ENCODE results near the gene CSNK1D. TPM values are rescaled to one million over a fixed set of nuclear protein-coding genes. Genes with fewer than 3 reads are reported as not detected.

Gene CSNK1D
- polyA plus RNA-seq, 4 donors: 111 to 148 (median 137) TPM

Other genes starting within 250 kb of the CSNK1D start
- gene RAC3, start 242.0 kb downstream of the CSNK1D start, polyA plus RNA-seq: 10 to 100 TPM in 1 of 4 donors, 1 to 10 TPM in 2, under 1 TPM in 1; 0.81 to 11.2 (median 4.4) TPM
- 100 to 1,000 TPM in 3 of 4 donors, 10 to 100 TPM in 1; 41.1 to 147 (median 112) TPM for gene DCXR, start 236.0 kb downstream of the CSNK1D start, polyA plus RNA-seq
- 10 to 100 TPM; 35.4 to 43.8 (median 39.2) TPM for gene RFNG, start 221.9 kb downstream of the CSNK1D start, polyA plus RNA-seq
- gene GPS1, start 221.8 kb downstream of the CSNK1D start, polyA plus RNA-seq: 100 to 1,000 TPM in 2 of 4 donors, 10 to 100 TPM in 2; 80.4 to 161 (median 120) TPM
- gene DUS1L, start 207.9 kb downstream of the CSNK1D start, polyA plus RNA-seq: 100 to 1,000 TPM in 3 of 4 donors, 10 to 100 TPM in 1; 86.6 to 170 (median 127) TPM
- 100 to 1,000 TPM in 1 of 4 donors, 10 to 100 TPM in 3; 13.2 to 103 (median 21.7) TPM for gene FASN, start 175.5 kb downstream of the CSNK1D start, polyA plus RNA-seq
- 10 to 100 TPM; 36.7 to 97.3 (median 44.6) TPM for gene CCDC57, start 60.9 kb downstream of the CSNK1D start, polyA plus RNA-seq
- gene SLC16A3, start 44.7 kb downstream of the CSNK1D start, polyA plus RNA-seq: 10 to 100 TPM in 2 of 4 donors, 1 to 10 TPM in 2; 5.4 to 33.2 (median 14.5) TPM
- 10 to 100 TPM in 1 of 4 donors, 1 to 10 TPM in 3; 3.4 to 10.8 (median 7.7) TPM for gene CD7, start 43.9 kb upstream of the CSNK1D start, polyA plus RNA-seq
- 10 to 100 TPM; 13.6 to 81.9 (median 26.1) TPM for gene SECTM1, start 60.1 kb upstream of the CSNK1D start, polyA plus RNA-seq
- gene TEX19, start 85.5 kb upstream of the CSNK1D start, polyA plus RNA-seq: under 1 TPM in 1 of 4 donors, not detected in 3; 0.07 TPM
- under 1 TPM in 1 of 4 donors, not detected in 3; 0.06 TPM for gene UTS2R, start 98.1 kb upstream of the CSNK1D start, polyA plus RNA-seq
- 100 to 1,000 TPM in 2 of 4 donors, 10 to 100 TPM in 2; 40.8 to 254 (median 128) TPM for gene HEXD, start 144.6 kb upstream of the CSNK1D start, polyA plus RNA-seq
- gene OGFOD3, start 144.9 kb upstream of the CSNK1D start, polyA plus RNA-seq: 10 to 100 TPM in 2 of 4 donors, 1 to 10 TPM in 2; 7.8 to 23.8 (median 14.6) TPM
- gene CYBC1, start 177.1 kb upstream of the CSNK1D start, polyA plus RNA-seq: 10 to 100 TPM; 37.6 to 57.8 (median 41.2) TPM
- gene NARF, start 185.0 kb upstream of the CSNK1D start, polyA plus RNA-seq: 10 to 100 TPM; 39.2 to 87.0 (median 49.9) TPM
- gene FOXK2, start 246.0 kb upstream of the CSNK1D start, polyA plus RNA-seq: 10 to 100 TPM; 11.6 to 25.9 (median 18.0) TPM